ENCODE measurements around the gene GLS.

The GLS gene

GRCh38 chr2:190996338-190996946 is 115.8 kb downstream of the GLS start:
- DNase-seq (ENCODE audit: low read depth): no peak

GRCh38 chr2:190996947-190997346 is 116.3 kb downstream of the GLS start:
- DNase-seq (ENCODE audit: low read depth): no peak

DNA sequence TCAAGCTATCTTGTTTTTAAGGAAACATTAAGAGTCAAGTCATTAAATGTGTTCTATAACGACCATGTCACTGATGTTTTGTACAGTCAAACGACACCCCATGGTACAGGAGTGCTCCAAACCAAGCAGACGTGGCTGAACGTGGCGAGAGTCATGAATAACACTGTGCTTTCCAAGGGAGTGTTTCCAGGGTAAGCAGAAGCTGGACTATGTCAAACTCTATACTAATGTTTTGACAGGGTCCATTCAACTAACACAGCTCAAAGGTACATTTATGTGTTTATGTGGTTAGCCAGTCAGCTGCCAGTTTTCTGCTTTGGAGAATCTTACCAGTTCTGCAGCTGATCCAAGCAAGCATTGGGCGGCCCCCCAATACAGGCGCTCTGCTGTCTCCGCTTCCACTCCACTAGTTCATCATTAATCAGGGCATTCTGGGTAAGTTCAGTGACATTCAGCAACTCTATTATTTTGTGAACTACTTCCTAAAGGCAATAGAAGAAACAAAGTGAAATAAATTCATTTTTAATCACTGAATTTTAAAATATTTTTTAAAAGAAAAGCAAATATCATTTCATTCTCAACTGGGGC is 117.0 kb downstream of the GLS start:
- DNase-seq (ENCODE audit: low read depth): no peak

GRCh38 chr2:190999058-190999457 is 118.4 kb downstream of the GLS start:
- no peak for DNase-seq (ENCODE audit: low read depth)

DNA sequence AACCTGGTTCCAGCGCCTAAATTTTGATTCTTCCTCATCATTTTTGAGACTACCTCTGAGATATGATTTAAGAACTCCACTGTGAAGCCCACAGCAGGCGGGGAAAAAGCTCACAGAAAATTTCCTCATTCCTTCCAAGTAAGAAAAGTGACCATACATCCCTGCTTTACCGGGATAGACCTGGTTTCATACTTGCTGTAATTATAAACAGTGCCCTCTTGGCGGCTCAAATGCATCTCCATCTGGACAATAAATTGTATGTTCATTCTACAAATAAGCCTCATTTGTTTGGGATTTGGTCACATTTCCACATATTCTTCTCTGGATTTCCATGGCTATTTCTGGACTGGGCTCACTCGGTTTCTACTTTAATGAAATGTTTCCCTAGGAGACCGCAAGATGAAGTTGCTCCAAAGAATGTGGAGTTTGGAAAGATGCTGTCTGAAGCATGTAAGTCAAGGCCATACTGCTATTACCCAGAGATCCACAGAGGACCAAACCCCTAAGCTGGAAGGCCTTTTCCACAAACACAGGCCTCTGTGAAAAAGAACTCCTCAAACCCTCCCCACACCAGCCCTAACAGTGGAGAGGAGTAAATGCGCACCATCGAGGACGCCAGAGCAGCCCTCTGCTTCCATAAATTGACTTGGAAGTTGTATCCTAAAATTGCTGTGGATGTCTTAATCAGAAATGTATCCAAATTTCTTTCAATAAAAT is 119.5 kb downstream of the GLS start:
- DNase-seq (ENCODE audit: low read depth): no peak

- no peak for DNase-seq (ENCODE audit: low read depth)
Measured at GRCh38 chr2:191001032-191001431, 120.4 kb downstream of the GLS start.

DNA sequence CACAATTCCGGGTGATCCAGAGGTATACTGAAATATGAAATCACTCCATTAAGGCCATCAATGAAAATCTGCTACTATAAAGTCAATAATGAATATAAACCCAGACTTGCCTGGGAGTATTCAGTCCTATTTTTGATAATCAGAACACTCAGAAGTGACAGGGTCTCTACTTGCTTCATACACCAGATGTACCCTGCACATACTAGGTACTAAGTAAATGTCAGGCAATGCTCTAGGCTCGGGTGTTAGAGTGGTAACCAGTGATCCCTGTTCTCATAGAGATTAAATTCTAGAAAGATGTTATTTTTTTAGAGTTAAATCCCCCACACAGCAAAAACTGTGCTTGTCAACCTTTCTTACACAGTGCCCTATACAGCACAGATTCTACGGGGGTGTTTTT is 121.0 kb downstream of the GLS start:
- no peak for DNase-seq (ENCODE audit: low read depth)

DNA sequence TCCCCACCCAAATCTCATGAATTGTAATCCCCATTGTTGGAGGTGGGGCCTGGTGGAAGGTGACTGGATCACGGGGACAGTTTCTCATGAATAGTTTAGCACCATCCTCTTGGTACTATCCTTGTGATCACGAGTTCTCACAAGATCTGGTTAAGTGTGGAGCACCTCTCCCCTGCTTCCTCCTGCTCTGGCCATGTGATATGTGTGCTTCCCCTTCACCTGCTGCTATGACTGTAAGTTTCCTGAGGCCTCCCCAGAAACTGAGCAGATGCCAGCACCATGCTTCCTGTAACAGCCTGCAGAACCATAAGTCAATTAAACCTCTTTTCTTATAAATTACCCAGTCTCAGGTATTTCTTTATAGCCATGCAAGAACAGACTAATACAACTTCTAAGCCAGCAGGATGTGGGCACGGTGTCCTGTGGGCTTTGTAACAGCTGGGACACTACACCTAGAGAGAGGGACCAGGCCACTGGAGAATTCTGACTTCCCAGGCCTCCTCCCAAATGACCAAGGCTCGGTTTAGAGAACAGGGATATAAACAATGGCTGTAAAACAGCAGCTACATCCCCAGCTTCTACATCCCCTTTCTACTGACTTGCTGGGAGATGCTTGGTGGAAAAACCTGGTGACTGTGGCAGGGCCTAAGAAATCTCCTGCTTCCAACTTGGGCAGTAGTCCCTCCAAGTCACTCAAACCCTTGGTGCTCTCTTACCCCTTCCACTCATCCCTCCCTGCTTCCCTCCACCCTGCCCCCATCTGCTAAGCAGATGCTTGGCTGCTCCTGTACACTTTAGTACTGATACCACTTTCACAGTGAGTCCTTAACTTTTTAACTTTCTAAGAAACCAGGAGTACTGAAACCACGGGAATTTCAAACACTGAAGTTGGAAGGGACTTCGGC is 123.0 kb downstream of the GLS start:
- DNase-seq (ENCODE audit: low read depth): no peak

DNA sequence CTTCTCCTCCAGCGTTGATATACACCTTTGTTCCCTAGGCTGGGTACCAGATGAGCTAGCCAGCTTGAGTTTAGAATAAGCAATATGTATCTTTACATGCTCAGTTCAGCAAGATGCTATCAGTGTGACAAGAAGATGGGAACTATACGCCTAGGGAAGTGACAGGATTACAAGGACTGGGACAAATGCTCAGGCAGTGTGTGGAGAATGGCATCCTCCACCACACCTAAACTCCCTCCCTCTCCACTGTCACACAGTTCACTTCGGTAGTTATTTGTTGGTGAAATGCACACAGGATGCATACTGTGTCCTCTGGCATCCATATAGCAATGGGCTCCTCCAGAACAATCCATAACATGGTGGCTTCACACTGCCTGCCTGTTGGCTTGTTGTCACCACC is 125.7 kb downstream of the GLS start:
- no peak for DNase-seq (ENCODE audit: low read depth)

DNA sequence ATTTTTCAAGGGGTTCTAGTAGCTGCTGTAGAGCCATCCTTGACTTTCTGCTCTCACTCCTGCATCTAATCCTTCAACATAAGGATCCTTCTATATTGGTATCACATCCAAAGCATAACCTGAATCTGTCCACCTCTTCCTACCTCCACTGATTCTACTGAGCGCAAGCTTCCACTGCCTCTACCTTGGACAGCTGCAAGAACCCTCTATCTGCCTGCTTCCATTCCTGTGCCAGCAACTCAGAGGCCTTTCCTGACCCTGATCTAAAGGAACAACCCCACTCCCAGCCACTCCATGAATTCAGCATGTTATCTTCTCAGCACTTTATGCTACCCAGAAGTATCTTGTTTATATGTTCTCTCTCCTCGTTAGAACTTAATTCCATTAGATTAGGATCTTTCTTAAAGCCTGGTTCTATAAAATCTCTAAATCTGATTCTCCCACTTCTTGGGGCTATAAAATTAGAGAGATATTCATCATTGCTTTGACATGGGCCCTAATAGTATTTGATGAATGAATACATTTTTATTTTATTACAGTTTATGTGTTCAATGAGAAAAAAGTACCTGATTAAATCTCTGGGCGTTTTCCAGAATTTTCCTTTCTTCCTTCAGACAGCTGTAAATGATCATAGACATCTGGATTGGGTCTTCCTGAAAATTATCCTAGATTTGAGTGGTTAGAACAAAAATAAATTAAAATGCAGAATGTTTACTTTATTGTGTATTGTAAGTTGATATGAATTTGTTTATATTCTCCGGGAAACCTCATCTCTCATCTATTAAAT is 126.6 kb downstream of the GLS start:
- DNase-seq (ENCODE audit: low read depth): no peak

DNA sequence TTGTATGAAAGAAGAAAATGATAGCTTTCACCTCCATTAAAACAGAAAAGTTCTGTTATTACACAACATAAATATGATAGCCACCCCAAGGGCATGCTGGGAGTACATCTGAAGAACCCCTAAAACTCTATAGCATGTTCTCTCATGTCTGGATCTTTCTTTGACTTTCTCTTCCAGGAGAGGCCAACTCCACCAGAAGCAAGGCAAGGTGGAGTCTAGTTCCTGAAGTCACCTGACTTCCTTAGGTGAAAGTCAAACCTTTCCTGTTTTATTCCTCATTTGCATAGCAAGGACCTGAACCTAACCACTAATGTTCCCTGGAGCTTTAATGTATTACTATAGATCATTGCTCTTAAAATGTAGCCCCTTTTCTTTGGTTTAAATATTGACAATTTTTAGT is 127.7 kb downstream of the GLS start:
- DNase-seq (ENCODE audit: low read depth): no peak

- DNase-seq (ENCODE audit: low read depth): no peak
Measured at GRCh38 chr2:191009541-191010374, 129.1 kb downstream of the GLS start.

- DNase-seq (ENCODE audit: low read depth): no peak
Measured at GRCh38 chr2:191010887-191011885, 130.6 kb downstream of the GLS start.

DNA sequence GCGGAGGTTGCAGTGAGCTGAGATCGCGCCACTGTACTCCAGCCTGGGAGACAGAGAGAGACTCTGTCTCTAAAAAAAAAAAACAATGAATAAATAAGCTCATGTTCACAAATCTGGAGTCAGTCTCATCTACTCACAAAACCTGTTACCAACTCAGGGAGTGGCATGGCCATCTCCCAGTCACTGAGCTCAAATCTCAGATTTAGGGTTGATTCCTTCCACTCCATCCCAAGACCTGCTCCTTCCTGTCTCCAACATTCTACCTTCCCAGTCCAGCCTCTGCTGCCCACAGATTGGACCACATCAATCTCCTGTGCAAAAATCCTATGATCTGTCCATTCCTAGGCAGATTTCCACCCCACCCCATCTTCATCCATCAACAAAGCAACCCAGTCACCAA is 131.7 kb downstream of the GLS start:
- no peak for DNase-seq (ENCODE audit: low read depth)

DNA sequence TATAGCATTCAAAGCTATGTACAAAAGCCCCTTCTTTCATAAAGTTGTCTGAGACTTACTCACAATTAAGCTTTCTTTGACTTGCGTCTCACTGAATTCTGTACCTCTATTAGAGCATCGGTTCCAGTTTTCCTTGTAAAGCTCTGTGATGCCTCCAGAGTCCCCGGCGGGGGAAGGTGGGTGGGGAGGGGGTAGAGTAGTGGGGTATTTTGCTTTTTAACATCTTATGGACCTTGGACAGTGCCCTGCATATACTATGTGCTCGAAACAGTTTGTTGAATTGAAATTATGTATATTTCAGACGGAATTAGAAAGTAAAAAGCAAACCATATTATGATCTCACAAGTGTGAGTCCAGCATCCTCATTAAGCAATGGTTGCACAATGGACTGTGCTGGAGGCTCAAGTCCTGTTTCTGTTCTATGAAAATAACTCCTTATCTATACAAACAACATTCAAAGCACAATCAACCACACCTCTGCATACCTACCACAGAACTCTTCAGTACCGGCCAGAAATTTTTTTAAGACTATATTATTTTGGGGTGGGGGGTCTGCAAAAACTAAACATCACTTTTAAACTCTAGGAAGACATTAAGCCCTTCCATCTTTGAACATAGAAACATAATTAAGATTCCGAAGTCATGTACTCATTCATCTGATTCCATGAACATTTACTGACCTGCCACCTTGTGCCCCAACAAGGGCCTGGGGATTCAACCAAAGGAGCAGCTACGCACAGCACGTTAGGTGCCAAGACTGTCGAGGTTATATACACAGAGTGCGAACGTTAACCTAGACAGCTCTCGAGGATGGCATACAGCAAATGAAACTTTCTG is 132.4 kb downstream of the GLS start:
- no peak for DNase-seq (ENCODE audit: low read depth)

DNA sequence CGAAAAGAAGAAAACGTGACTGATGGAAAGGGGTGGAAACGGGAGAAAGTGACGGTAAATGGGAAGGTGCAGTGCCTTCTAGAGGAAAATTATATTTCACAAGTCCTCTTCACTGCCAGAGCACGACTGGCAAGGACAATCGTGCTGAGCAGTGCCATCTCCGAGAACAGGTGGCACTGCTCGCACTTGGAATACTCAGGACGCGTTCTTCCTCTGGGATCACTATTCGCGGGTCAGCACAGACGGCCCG is 133.0 kb downstream of the GLS start:
- no peak for DNase-seq (ENCODE audit: low read depth)

DNA sequence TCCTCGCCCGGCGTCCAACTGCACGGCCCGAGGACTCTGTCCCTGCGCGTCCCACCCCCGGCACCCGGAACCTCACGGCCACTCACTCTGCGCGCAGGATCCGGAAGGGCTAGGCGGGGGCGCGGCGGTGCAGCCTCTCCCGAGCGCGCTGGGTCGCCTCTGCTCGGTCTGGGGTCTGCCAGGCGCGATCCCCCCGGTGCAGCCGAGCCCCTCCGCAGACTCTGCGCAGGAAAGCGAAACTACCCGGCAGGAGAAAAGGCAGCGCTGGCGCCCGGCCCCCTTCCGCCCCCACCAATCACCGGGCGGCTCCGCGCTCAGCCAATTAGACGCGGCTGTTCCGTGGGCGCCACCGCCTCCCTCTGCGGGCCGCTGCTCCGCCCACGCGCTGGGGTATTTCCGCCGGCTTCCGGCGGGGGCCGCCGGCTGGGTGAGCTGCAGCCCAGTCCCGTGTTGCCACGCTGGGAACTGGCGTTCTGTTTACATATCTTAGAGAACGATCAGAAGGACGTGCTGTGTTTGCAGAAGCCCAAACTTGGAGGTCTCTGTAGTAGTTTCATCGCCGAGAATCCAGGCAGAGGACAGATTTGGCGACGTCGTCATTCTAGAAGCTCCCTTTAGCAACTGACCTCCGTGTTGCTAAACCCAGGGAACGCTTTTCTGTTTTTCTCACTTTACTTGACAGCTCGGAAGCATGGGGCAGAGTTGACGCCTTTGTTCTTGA is 133.5 kb downstream of the GLS start, which contains the start of gene STAT1:
Gene STAT1 (minus strand): TSS at position 240 of the 721 bp plus-strand sequence. CDS start 4,168 bp downstream, outside the sequence.
- DNase-seq (ENCODE audit: low read depth): peak; percentile 99

- no peak for DNase-seq (ENCODE audit: low read depth)
Measured at GRCh38 chr2:191014653-191015020, 134.0 kb downstream of the GLS start.

All from stimulated activated CD8-positive, alpha-beta memory T cell treated with anti-CD3 and anti-CD28 coated beads, Interleukin-15, amount 100 ng/mL, for 24 hours (primary cell).